Caco-2 (cell line): Measurements from ENCODE around the gene NCAM2. TPM values are rescaled to one million over a fixed set of nuclear protein-coding genes. Genes with fewer than 3 reads are reported as not detected.

ENCODE experiments used
- BruUV-seq: library from RNA; stranded (reverse); fragments of 400-500 nt; replicated peaks from 2 replicates; lab custom pipeline; 2021; lab: Mats Ljungman, UMichigan
- CTCF ChIA-PET: fragments of 300-600 bp; sonication (Branson Sonifier 250); formaldehyde crosslinking; loops from one replicate; lab custom pipeline; 2022; ENCODE audit warnings: antibody characterized with exemption; lab: Charles Lee
- POLR2A ChIA-PET: fragments of 300-600 bp; sonication (Branson Sonifier 250); formaldehyde crosslinking; loops from one replicate; lab custom pipeline; 2022; ENCODE audit warnings: antibody characterized with exemption; lab: Charles Lee
- DNase-seq, 2 experiments: peaks; one replicate each; pipeline versions ENCODE4 v3.0.0 to v3.0.0-alpha.2; 2020 to 2022
- H3K27me3 ChIP-seq: replicated peaks from 2 replicates; pipeline ENCODE4 v1.6.0; 2011; ENCODE audit warnings: low read length; ENCODE audit not compliant: control insufficient read depth, insufficient read depth
- H3K36me3 ChIP-seq: 2 replicates; pipeline ENCODE4 v1.5.1; 2011; ENCODE audit warnings: low read length; ENCODE audit not compliant: control insufficient read depth, insufficient read depth
- H3K4me1 ChIP-seq: fragments of 250-450 bp; sonication (Bioruptor Pico); 2 replicates; pipeline ENCODE4 v1.5.1; 2020; ENCODE audit warnings: mild to moderate bottlenecking
- H3K4me3 ChIP-seq: 2 replicates; pipeline ENCODE4 v1.5.1; 2011; ENCODE audit warnings: low read depth, mild to moderate bottlenecking, control low read depth, low read length
- H3K9me3 ChIP-seq: fragments of 250-450 bp; sonication (Bioruptor Pico); 2 replicates; pipeline ENCODE4 v1.5.1; 2020; ENCODE audit warnings: mild to moderate bottlenecking, moderate library complexity
- H3K27ac Mint-ChIP-seq: one replicate; pipeline ENCODE4 v1.8.0; 2022; ENCODE audit warnings: mixed read lengths; ENCODE audit not compliant: unreplicated experiment
- H3K27me3 Mint-ChIP-seq: one replicate; pipeline ENCODE4 v1.8.0; 2022; ENCODE audit warnings: mixed read lengths; ENCODE audit not compliant: insufficient read depth, unreplicated experiment
- H3K36me3 Mint-ChIP-seq: one replicate; pipeline ENCODE4 v1.8.0; 2022; ENCODE audit warnings: mild to moderate bottlenecking, mixed read lengths; ENCODE audit not compliant: insufficient read depth, unreplicated experiment
- H3K4me1 Mint-ChIP-seq: one replicate; pipeline ENCODE4 v1.8.0; 2022; ENCODE audit warnings: low read depth, mixed read lengths; ENCODE audit not compliant: unreplicated experiment
- H3K4me3 Mint-ChIP-seq: one replicate; pipeline ENCODE4 v1.8.0; 2022; ENCODE audit warnings: mild to moderate bottlenecking, moderate library complexity, mixed read lengths; ENCODE audit not compliant: unreplicated experiment
- H3K9me3 Mint-ChIP-seq: one replicate; pipeline ENCODE4 v1.8.0; 2022; ENCODE audit warnings: mixed read lengths; ENCODE audit not compliant: unreplicated experiment
- CTCF ChIP-seq, 2 experiments: fragments of 200-600 bp in 1 of 2; IDR thresholded peaks; 1 replicate in 1 of 2; 2 replicates in 1 of 2; pipeline versions ENCODE4 v1.5.1 to v1.8.0; 2011 to 2022; ENCODE audit warnings: antibody characterized with exemption in 1 of 2, control low read depth in 1 of 2, inconsistent platforms in 1 of 2, low read depth in 1 of 2, low read length in 1 of 2, mild to moderate bottlenecking in 1 of 2, moderate library complexity in 1 of 2; ENCODE audit not compliant: insufficient read depth in 1 of 2, severe bottlenecking in 1 of 2, unreplicated experiment in 1 of 2
- intact Hi-C: fragments of 100-400 bp; cut with micrococcal nuclease; formaldehyde crosslinking; loops from one replicate; pipeline ENCODE4 v1.10.0; 2022; ENCODE audit not compliant: unreplicated experiment
- total RNA-seq: library from RNA; stranded (reverse); gene quantifications from 2 replicates; pipeline ENCODE4 v1.2.3, GENCODE V29; 2022

NCAM2 gene
- total RNA-seq, 1 experiment from 2014 or later, result not detected

- Histone ChIP-seq H3K9me3 (no peaks in the 10 kb centered on the region), H3K27me3 (no peaks in the 10 kb centered on the region), H3K36me3 (no peaks in the 10 kb centered on the region), H3K4me3 (no peak overlapping the region), H3K4me1 (no peaks in the 10 kb centered on the region)
- H3K4me3 Mint-ChIP-seq, result no peak overlapping the region
- TF ChIP-seq CTCF (IDR thresholded peaks at IDR 0.05; ENCODE audit: insufficient read depth in 1 of 2, low read depth in 1 of 2, low read length in 1 of 2, severe bottlenecking in 1 of 2, unreplicated experiment in 1 of 2), result no peak
- no peak overlapping the region for H3K27ac Mint-ChIP-seq
- DNase-seq, result no peak
- ChIA-PET CTCF (no interaction called here), POLR2A (no interaction called here)
- BruUV-seq, result no TSS peak
- no peaks in the 10 kb centered on the region for H3K27me3 Mint-ChIP-seq
- intact Hi-C loops, result no loop called here
- H3K4me1 Mint-ChIP-seq, result no peaks in the 10 kb centered on the region
- H3K9me3 Mint-ChIP-seq, result no peaks in the 10 kb centered on the region
- no peaks in the 10 kb centered on the region for H3K36me3 Mint-ChIP-seq
Measured at GRCh38 chr21:21309510-21309909, 311.3 kb downstream of the NCAM2 start.

DNA sequence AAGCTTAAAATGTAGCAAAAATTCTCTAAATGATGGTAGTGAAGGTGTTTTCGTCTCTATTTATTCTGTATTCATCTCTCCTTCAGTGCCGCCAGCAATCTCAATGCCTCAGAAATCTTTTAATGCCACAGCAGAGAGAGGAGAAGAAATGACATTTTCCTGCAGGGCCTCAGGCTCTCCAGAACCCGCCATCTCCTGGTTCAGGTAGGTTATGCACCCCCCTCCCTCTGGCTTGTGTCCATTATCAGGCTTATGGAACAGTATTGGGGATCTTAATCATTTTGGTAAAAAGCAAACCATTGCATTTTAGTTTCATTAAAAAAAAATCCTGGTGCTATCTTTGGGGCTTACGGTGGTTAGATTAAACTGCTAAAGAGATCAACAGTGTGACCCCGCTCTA lies 326.1 kb downstream of the NCAM2 start:
- no peaks in the 10 kb centered on the region for H3K27me3 Mint-ChIP-seq
- H3K4me3 Mint-ChIP-seq, result no peak overlapping the region
- Histone ChIP-seq H3K27me3 (no peaks in the 10 kb centered on the region), H3K4me1 (no peaks in the 10 kb centered on the region), H3K36me3 (no peaks in the 10 kb centered on the region), H3K4me3 (no peak overlapping the region), H3K9me3 (no peaks in the 10 kb centered on the region)
- DNase-seq, result peak in 1 of 2 experiments; percentile 23
- intact Hi-C loops, result no loop called here
- ChIA-PET CTCF (no interaction called here), POLR2A (no interaction called here)
- BruUV-seq, result no TSS peak
- no peaks in the 10 kb centered on the region for H3K4me1 Mint-ChIP-seq
- peak; percentile 12 to 24 for TF ChIP-seq CTCF (IDR thresholded peaks at IDR 0.05; ENCODE audit: insufficient read depth in 1 of 2, low read depth in 1 of 2, low read length in 1 of 2, severe bottlenecking in 1 of 2, unreplicated experiment in 1 of 2)
- H3K9me3 Mint-ChIP-seq, result no peaks in the 10 kb centered on the region
- no peaks in the 10 kb centered on the region for H3K36me3 Mint-ChIP-seq
- no peak overlapping the region for H3K27ac Mint-ChIP-seq

DNA sequence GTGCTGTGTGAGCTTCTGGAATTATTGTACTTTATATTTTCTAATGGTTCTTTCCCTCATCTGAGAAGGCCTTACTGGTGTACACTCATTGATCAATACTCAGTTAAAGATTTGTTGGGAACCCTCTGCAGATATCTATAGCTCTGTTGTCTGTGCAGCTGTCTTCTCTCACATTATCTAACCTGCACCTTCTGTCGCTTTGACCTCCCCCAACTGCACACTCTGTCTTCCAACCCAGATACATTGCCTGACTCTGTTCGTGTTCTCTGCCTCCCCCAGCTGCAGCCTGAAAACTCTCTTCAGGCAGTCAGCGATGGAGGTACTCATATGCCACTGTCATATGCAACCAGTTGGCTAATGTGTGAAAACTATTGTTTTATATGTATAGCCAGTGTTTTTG lies 334.3 kb downstream of the NCAM2 start:
- no peaks in the 10 kb centered on the region for H3K4me1 ChIP-seq
- Mint-ChIP-seq H3K27me3 (no peaks in the 10 kb centered on the region), H3K27ac (no peak overlapping the region), H3K4me3 (no peak overlapping the region), H3K9me3 (no peaks in the 10 kb centered on the region), H3K36me3 (no peaks in the 10 kb centered on the region), H3K4me1 (no peaks in the 10 kb centered on the region)
- ChIA-PET POLR2A (no interaction called here), CTCF (no interaction called here)
- no peak for DNase-seq
- no peaks in the 10 kb centered on the region for H3K36me3 ChIP-seq
- BruUV-seq, result no TSS peak
- H3K27me3 ChIP-seq, result no peaks in the 10 kb centered on the region
- TF ChIP-seq CTCF (IDR thresholded peaks at IDR 0.05; ENCODE audit: insufficient read depth in 1 of 2, low read depth in 1 of 2, low read length in 1 of 2, severe bottlenecking in 1 of 2, unreplicated experiment in 1 of 2), result no peak
- H3K9me3 ChIP-seq, result no peaks in the 10 kb centered on the region
- intact Hi-C loops, result no loop called here
- H3K4me3 ChIP-seq, result no peak overlapping the region
